Ascending aorta (tissue), 2 donors: ENCODE measurements around the gene METRN. TPM values are rescaled to one million over a fixed set of nuclear protein-coding genes. Genes with fewer than 3 reads are reported as not detected.
"Not testable (repeated sequence)": the region's sequence is repeated elsewhere in the genome, so short reads cannot be mapped to it uniquely, and the experiment has no call there.

ENCODE experiments used
- DNase-seq, 2 donors: peaks; one replicate each; pipeline ENCODE4 v3.0.0-alpha.2; 2019; ENCODE audit warnings: low spot score in 2 of 2
- H3K27ac ChIP-seq, 2 donors: fragments of 200-600 bp; sonication (generic); one replicate each; pipeline ENCODE4 v1.5.1; 2016 to 2017; ENCODE audit warnings: mild to moderate bottlenecking in 1 of 2
- H3K27me3 ChIP-seq: fragments of 200-600 bp; sonication (generic); one replicate; pipeline ENCODE4 v1.5.1; 2017
- H3K36me3 ChIP-seq, 2 donors: fragments of 200-600 bp; sonication (generic); one replicate each; pipeline ENCODE4 v1.5.1; 2016
- H3K4me1 ChIP-seq, 2 donors: fragments of 200-600 bp; sonication (generic); one replicate each; pipeline ENCODE4 v1.5.1; 2016 to 2017; ENCODE audit warnings: mild to moderate bottlenecking in 1 of 2
- H3K4me3 ChIP-seq, 2 donors: fragments of 200-600 bp; sonication (generic); one replicate each; pipeline ENCODE4 v1.5.1; 2016 to 2017; ENCODE audit warnings: mild to moderate bottlenecking in 1 of 2
- H3K9me3 ChIP-seq, 2 donors: fragments of 200-600 bp; sonication (generic); one replicate each; pipeline ENCODE4 v1.5.1; 2016
- CTCF ChIP-seq, 3 experiments: fragments of 200-600 bp in 2 of 3; fragments of 450-650 bp in 1 of 3; sonication (generic) in 2 of 3; IDR thresholded peaks; one replicate each; pipeline ENCODE4 v1.5.1; 2016 to 2019; ENCODE audit warnings: antibody characterized with exemption in 3 of 3, mild to moderate bottlenecking in 1 of 3, moderate library complexity in 1 of 3
- intact Hi-C: fragments of 100-400 bp; cut with DNase I; formaldehyde crosslinking; loops from one replicate; pipeline ENCODE4 v1.15.1; 2023
- total RNA-seq: library from RNA; depleted of rRNA; stranded (reverse); fragments of >200 nt; gene quantifications from one replicate; pipeline ENCODE4 v1.1.0, GENCODE V29; 2016

The METRN gene
- total RNA-seq, 1 donor from 2014 or later: 118 TPM

- H3K27ac ChIP-seq: peak within 1 kb of the TSS; percentile 39 to 46
- peak within 1 kb of the TSS; percentile 79 to 90 for H3K4me3 ChIP-seq
- peaks cover 10 to 22% of the 10 kb centered on the region in 2 donors for H3K36me3 ChIP-seq
- intact Hi-C loops: loop anchor here (2.0 kb wide), 2 partner anchors 26 to 48 kb away; partner anchors contain the start of genes CHTF18, METRN and RPUSD1
- H3K9me3 ChIP-seq: no peaks in the 10 kb centered on the region
- H3K4me1 ChIP-seq: peaks cover 4 to 17% of the 10 kb centered on the region in 2 donors
- no peaks in the 10 kb centered on the region for H3K27me3 ChIP-seq
- DNase-seq: peak; percentile 53 to 91
- TF ChIP-seq CTCF (IDR thresholded peaks at IDR 0.05): peak; percentile 91 to 98 (median 93)
These were observed 26.0 kb downstream of the METRN start, which contains the start of gene CIAO3 for GRCh38 chr16:740764-741505. Gene CIAO3, minus strand, starts transcription at chr16:740997. Its CDS starts 12 bp downstream, at chr16:740985.

DNA sequence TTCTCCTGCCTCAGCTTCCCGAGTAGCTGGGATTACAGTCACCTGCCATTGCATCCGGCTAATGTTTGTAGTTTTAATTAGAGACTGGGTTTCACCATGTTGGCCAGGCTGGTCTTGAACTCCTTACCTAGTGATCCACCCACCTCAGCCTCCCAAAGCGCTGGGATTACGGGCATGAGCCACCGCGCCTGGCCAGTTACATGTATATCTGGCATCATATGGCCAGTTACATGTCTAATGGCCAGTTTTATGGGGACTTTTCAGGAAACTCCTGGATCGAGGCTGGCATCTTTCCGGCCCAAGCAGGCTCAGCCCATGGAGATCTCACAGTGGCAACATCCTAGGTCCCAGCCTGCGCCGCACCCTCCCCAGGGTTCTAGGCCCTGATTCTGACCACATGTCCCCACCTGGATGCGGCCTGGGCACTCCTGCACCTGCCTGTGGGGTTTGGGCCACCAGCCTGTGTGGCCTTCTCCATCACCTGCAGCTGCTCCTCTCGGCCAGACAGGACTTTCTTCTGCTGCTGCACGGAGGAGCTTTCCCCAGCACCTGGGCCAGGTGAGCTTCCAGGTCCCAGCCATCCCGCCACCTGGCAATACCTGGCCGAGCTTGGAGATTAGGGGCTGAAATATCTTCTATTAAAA is 27.2 kb downstream of the METRN start:
- intact Hi-C loops: loop anchor here (2.0 kb wide), 2 partner anchors 27 to 47 kb away; partner anchors contain the start of genes CHTF18, METRN and RPUSD1
- no peak overlapping the region for H3K27ac ChIP-seq
- H3K9me3 ChIP-seq: no peaks in the 10 kb centered on the region
- peaks cover under 1 to 10% of the 10 kb centered on the region in 2 donors for H3K36me3 ChIP-seq
- no peak for TF ChIP-seq CTCF (IDR thresholded peaks at IDR 0.05)
- H3K4me3 ChIP-seq: no peak overlapping the region
- peaks cover 4 to 17% of the 10 kb centered on the region in 2 donors for H3K4me1 ChIP-seq
- H3K27me3 ChIP-seq: no peaks in the 10 kb centered on the region
- DNase-seq: no peak

DNA sequence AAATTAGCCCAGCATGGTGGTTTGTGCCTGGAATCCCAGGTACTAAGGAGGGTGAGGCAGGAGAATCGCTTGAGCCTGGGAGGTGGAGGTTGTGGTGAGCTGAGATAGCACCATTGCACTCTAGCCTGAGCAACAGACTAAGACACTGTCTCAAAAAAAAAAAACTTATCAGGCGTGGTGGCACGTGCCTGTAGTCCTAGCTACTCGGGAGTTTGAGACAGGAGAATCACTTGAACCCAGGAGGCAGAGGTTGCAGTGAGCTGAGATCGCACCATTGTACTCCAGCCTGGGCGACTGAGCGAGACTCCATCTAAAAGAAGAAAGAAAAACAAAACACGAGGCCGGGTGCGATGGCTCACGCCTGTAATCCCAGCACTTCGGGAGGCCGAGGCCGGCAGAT is 28.0 kb downstream of the METRN start:
- intact Hi-C loops, DNase-seq, H3K27me3 ChIP-seq, H3K27ac ChIP-seq, H3K36me3 ChIP-seq, H3K9me3 ChIP-seq, H3K4me3 ChIP-seq: not testable (repeated sequence)
- peaks cover 4 to 17% of the 10 kb centered on the region in 2 donors for H3K4me1 ChIP-seq

GRCh38 chr16:743794-744500 is 29.0 kb downstream of the METRN start:
- TF ChIP-seq CTCF (IDR thresholded peaks at IDR 0.05): no peak
- DNase-seq: no peak

DNA sequence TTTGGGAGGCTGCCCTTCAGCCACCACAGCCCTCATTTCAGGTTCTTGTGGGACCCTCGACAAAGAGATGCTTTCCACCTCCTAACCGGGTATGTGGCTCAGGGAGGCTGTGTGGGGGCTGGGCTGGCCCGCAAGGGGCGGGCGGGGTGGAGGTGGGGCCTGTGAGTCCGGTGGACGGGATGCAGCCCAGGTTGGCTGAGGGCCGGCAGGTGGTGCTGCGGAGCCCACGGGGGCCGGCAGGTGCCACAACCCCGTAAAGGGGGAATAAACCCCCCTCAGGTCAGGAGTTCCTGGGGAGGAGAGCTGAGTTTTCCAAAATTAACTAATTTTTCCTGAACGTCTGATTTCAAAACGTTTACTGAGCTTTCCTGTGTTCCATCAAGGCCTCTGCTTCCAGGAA is 30.8 kb downstream of the METRN start:
- no peak for DNase-seq
- no peak overlapping the region for H3K27ac ChIP-seq
- H3K4me3 ChIP-seq: no peak overlapping the region
- peaks cover 0 to 3% of the 10 kb centered on the region in 2 donors for H3K4me1 ChIP-seq
- no peaks in the 10 kb centered on the region for H3K9me3 ChIP-seq
- TF ChIP-seq CTCF (IDR thresholded peaks at IDR 0.05): no peak
- intact Hi-C loops: no loop called here
- H3K36me3 ChIP-seq: no peaks in the 10 kb centered on the region
- H3K27me3 ChIP-seq: no peaks in the 10 kb centered on the region

More at GRCh38 chr16:743794-744500, 29.0 kb downstream of the METRN start:
- no peak overlapping the region for H3K27ac ChIP-seq
- no peaks in the 10 kb centered on the region for H3K9me3 ChIP-seq
- H3K4me1 ChIP-seq: peaks cover 4 to 17% of the 10 kb centered on the region in 2 donors
- no peak overlapping the region for H3K4me3 ChIP-seq
- no peaks in the 10 kb centered on the region for H3K36me3 ChIP-seq
- H3K27me3 ChIP-seq: no peaks in the 10 kb centered on the region
- intact Hi-C loops: no loop called here
